GM12878 (cell line): ENCODE results near the gene BIK. TPM values are rescaled to one million over a fixed set of nuclear protein-coding genes. Genes with fewer than 3 reads are reported as not detected.

Source experiments
- ATAC-seq: fragments of 200-7000 bp; cut with Tn5 transposase; 3 replicates; pipeline ENCODE4 v1.9.1; 2020; ENCODE audit warnings: mild to moderate bottlenecking, moderate library complexity
- BruUV-seq: library from RNA; stranded (reverse); fragments of 400-500 nt; replicated peaks from 2 replicates; lab custom pipeline; 2021; lab: Mats Ljungman, UMichigan
- CTCF ChIA-PET: fragments of 300-600 bp; sonication (Branson Sonifier 250); formaldehyde crosslinking; extraction: SDS; loops from one replicate; lab custom pipeline; 2021; ENCODE audit warnings: inconsistent platforms; lab: Yijun Ruan, JAX
- POLR2A ChIA-PET: fragments of 350-600 bp; formaldehyde crosslinking; extraction: SDS; loops from one replicate; lab custom pipeline; 2021; ENCODE audit warnings: inconsistent platforms; lab: Charles Lee
- RAD21 ChIA-PET: fragments of 300-600 bp; sonication (Branson Sonifier 250); formaldehyde crosslinking; loops from one replicate; lab custom pipeline; 2023; ENCODE audit warnings: antibody characterized with exemption; ENCODE audit not compliant: unreplicated experiment; lab: Charles Lee
- SMC1A ChIA-PET: fragments of 300-600 bp; sonication (Branson Sonifier 250); formaldehyde crosslinking; loops from one replicate; lab custom pipeline; 2023; ENCODE audit not compliant: unreplicated experiment, uncharacterized antibody; lab: Charles Lee
- DNase-seq: peaks from one replicate; pipeline ENCODE4 v3.0.0-alpha.2; 2011; ENCODE audit warnings: low read depth, low spot score
- FAIRE-seq: peaks from 3 replicates; lab custom pipeline; 2011; peaks lifted over from hg19 to GRCh38; lab: Jason Lieb, UNC
- H2AFZ ChIP-seq: 2 replicates; pipeline ENCODE4 v1.6.0; 2011; ENCODE audit warnings: low read depth, low read length, control low read depth; ENCODE audit not compliant: control insufficient read depth
- H3K27ac ChIP-seq: 2 replicates; pipeline ENCODE4 v1.5.1; 2011; ENCODE audit warnings: control low read depth; ENCODE audit not compliant: control insufficient read depth, insufficient read depth
- H3K27me3 ChIP-seq, 2 experiments: replicated peaks in 1 of 2; 2 replicates each; pipeline versions ENCODE4 v1.6.0 to v1.6.1; 2011; ENCODE audit warnings: low read length in 1 of 2; ENCODE audit not compliant: control insufficient read depth in 2 of 2, insufficient read depth in 2 of 2
- H3K36me3 ChIP-seq, 2 experiments: 2 replicates each; pipeline ENCODE4 v1.5.1; 2011; ENCODE audit warnings: low read length in 1 of 2; ENCODE audit not compliant: control insufficient read depth in 2 of 2, insufficient read depth in 2 of 2
- H3K4me1 ChIP-seq: 2 replicates; pipeline ENCODE4 v1.6.1; 2011; ENCODE audit warnings: mild to moderate bottlenecking, low read length, moderate library complexity, mixed read lengths; ENCODE audit not compliant: control insufficient read depth, insufficient read depth
- H3K4me2 ChIP-seq: 2 replicates; pipeline ENCODE4 v1.6.0; 2011; ENCODE audit warnings: control low read depth; ENCODE audit not compliant: control insufficient read depth, insufficient read depth
- H3K4me3 ChIP-seq: fragments of 200-600 bp; sonication (generic); 2 replicates; pipeline ENCODE4 v1.5.1; 2016
- H3K79me2 ChIP-seq: 2 replicates; pipeline ENCODE4 v1.6.0; 2011; ENCODE audit warnings: low read length; ENCODE audit not compliant: control insufficient read depth, insufficient read depth
- H3K9ac ChIP-seq: 2 replicates; pipeline ENCODE4 v1.8.0; 2011; ENCODE audit warnings: low read length, control low read depth, mixed read lengths; ENCODE audit not compliant: control insufficient read depth, insufficient read depth
- H3K9me3 ChIP-seq: replicated peaks from 3 replicates; pipeline ENCODE4 v1.5.1; 2011; ENCODE audit warnings: mild to moderate bottlenecking, low read length; ENCODE audit not compliant: control insufficient read depth, insufficient read depth
- H4K20me1 ChIP-seq: 2 replicates; pipeline ENCODE4 v1.6.0; 2011; ENCODE audit not compliant: control insufficient read depth, insufficient read depth
- EED ChIP-seq: sonication (generic); IDR thresholded peaks from 2 replicates; pipeline ENCODE4 v1.6.1; 2016; ENCODE audit warnings: antibody characterized with exemption, low read depth
- HSF1 ChIP-seq: fragments of 150-350 bp; IDR thresholded peaks from 2 replicates; pipeline ENCODE4 v1.6.1; 2014; ENCODE audit warnings: mild to moderate bottlenecking, low read depth, low read length
- JUNB ChIP-seq: IDR thresholded peaks from 2 replicates; pipeline ENCODE4 v1.6.1; 2016; ENCODE audit warnings: antibody characterized with exemption, mild to moderate bottlenecking
- MTA3 ChIP-seq: IDR thresholded peaks from 2 replicates; pipeline ENCODE4 v1.6.1; 2012; ENCODE audit warnings: low read length, inconsistent platforms, borderline replicate concordance
- MYC ChIP-seq: IDR thresholded peaks from 2 replicates; pipeline ENCODE4 v1.6.1; 2011; ENCODE audit warnings: mild to moderate bottlenecking, low read length, moderate library complexity, inconsistent platforms; ENCODE audit not compliant: insufficient read depth, insufficient replicate concordance, insufficient read length, severe bottlenecking
- NBN ChIP-seq: fragments of 450-650 bp; IDR thresholded peaks from 2 replicates; pipeline ENCODE4 v1.6.1; 2016
- RUNX3 ChIP-seq: IDR thresholded peaks from 2 replicates; pipeline ENCODE4 v1.6.1; 2012; ENCODE audit warnings: low read length, inconsistent platforms
- STAT3 ChIP-seq: IDR thresholded peaks from 2 replicates; pipeline ENCODE4 v1.6.1; 2011; ENCODE audit warnings: low read depth, low read length, improper control_type of control experiment
- WGBS: methylation state at CpG from one replicate; pipeline ENCODE4 v1.1.6; 2016; ENCODE audit warnings: low lambda C conversion rate; ENCODE audit not compliant: insufficient replicate concordance, insufficient coverage; ENCODE audit errors: missing lambda C conversion rate; 5-methylcytosine and 5-hydroxymethylcytosine counted together
- in situ Hi-C: fragments of 300-500 bp; cut with MboI; formaldehyde crosslinking; loops from 9 replicates; pipeline ENCODE4 v1.14.3; 2018; ENCODE audit warnings: mixed read lengths
- intact Hi-C: fragments of 100-400 bp; cut with micrococcal nuclease; formaldehyde crosslinking; loops from one replicate; pipeline ENCODE4 v1.14.2; 2022; ENCODE audit not compliant: unreplicated experiment
- polyA plus RNA-seq, 11 experiments: library from polyadenylated mRNA; depleted of rRNA in 4 of 11; unstranded in 6 of 11; stranded (reverse) in 5 of 11; fragments of >200 nt; fragmentation: Nextera tagmentation in 4 of 11; fragmentation: Illumina TruSeq in 1 of 11; extraction: Ambion mirVana in 4 of 11; extraction: Trizol in 1 of 11; gene quantifications; 1 replicate in 1 of 11; 2 replicates in 10 of 11; pipeline versions ENCODE4 v1.2.1 to v1.2.3, GENCODE V29; 2011 to 2016; ENCODE audit warnings: inconsistent platforms in 2 of 11, missing spikeins in 2 of 11, low read depth in 1 of 11
- total RNA-seq, 4 experiments: library from RNA; depleted of rRNA in 3 of 4; stranded (reverse); fragments of >200 nt in 3 of 4; fragmentation: Illumina TruSeq in 1 of 4; extraction: Trizol in 1 of 4; gene quantifications; 2 replicates each; pipeline versions ENCODE4 v1.2.1 to v1.2.3, GENCODE V29; 2013 to 2021
- TF ChIP-seq, protein P1 (sequence below): IDR thresholded peaks from 2 replicates; pipeline ENCODE4 v1.6.1; 2012; ENCODE audit warnings: improper control_type of control experiment, low read depth, low read length; ENCODE audit not compliant: insufficient replicate concordance

BIK gene
- total and polyA plus RNA-seq, 10 of the 15 experiments (the other 5 are each of a cell fraction or from before 2014, with no cell fraction given): 0.33 to 9.8 (median 3.9) TPM

- ChIA-PET CTCF (no interaction called here), SMC1A (interaction anchor here (0.7 kb wide), 1 partner anchor 36 kb away, joined by 3 read pairs; no protein-coding TSS in a partner anchor), RAD21 (no interaction called here), POLR2A (no interaction called here)
- H2AFZ ChIP-seq: no peak overlapping the region
- peak; percentile 24; the same call in 1 of the 2 replicates for TF ChIP-seq RUNX3
- no peak for TF ChIP-seq STAT3
- DNase-seq: no peak
- peaks cover 36% of the 10 kb centered on the region for H3K4me1 ChIP-seq
- no TSS peak for BruUV-seq
- FAIRE-seq: no peak
- no peaks in the 10 kb centered on the region for H3K79me2 ChIP-seq
- no peaks in the 10 kb centered on the region for H3K9me3 ChIP-seq
- no peaks in the 10 kb centered on the region for H4K20me1 ChIP-seq
- in situ Hi-C loops (no loop called here), intact Hi-C loops (no loop called here)
- H3K9ac ChIP-seq: no peak overlapping the region
- H3K36me3 ChIP-seq: no peaks in the 10 kb centered on the region
- WGBS: 51% methylated on average over 5 of the region's 5 CpGs
- H3K27me3 ChIP-seq: no peaks in the 10 kb centered on the region
- H3K27ac ChIP-seq: no peak overlapping the region
- H3K4me2 ChIP-seq: no peak overlapping the region
- peak; percentile 36; the same call in 2 of the 3 replicates for ATAC-seq
- H3K4me3 ChIP-seq: no peak overlapping the region
Measured at GRCh38 chr22:43126501-43127165, 16.1 kb downstream of the BIK start.

GRCh38 chr22:43127166-43127908 lies 16.8 kb downstream of the BIK start:
- SMC1A ChIA-PET: interaction anchor here (0.7 kb wide), 1 partner anchor 8 kb away, joined by 3 read pairs; no protein-coding TSS in a partner anchor
- no peaks in the 10 kb centered on the region for H3K27me3 ChIP-seq
- in situ Hi-C loops (no loop called here), intact Hi-C loops (no loop called here)
- no peak overlapping the region for H3K4me2 ChIP-seq
- H4K20me1 ChIP-seq: no peaks in the 10 kb centered on the region
- ATAC-seq (no peak), DNase-seq (no peak), FAIRE-seq (no peak)
- no peaks in the 10 kb centered on the region for H3K36me3 ChIP-seq
- CTCF ChIA-PET: no interaction called here
- H3K27ac ChIP-seq: no peak overlapping the region
- H3K79me2 ChIP-seq: no peaks in the 10 kb centered on the region
- POLR2A ChIA-PET: no interaction called here
- no peak overlapping the region for H3K9ac ChIP-seq
- no peaks in the 10 kb centered on the region for H3K9me3 ChIP-seq
- no peak overlapping the region for H3K4me3 ChIP-seq
- H3K4me1 ChIP-seq: peaks cover 31% of the 10 kb centered on the region
- no TSS peak for BruUV-seq
- no peak overlapping the region for H2AFZ ChIP-seq
- RAD21 ChIA-PET: no interaction called here
- 80% methylated on average over 17 of the region's 17 CpGs for WGBS
- no peak for TF ChIP-seq HSF1
- no peak for TF ChIP-seq NBN
- TF ChIP-seq EED: no peak; the same call in 1 of the 2 replicates
- TF ChIP-seq MYC: no peak
- no peak for TF ChIP-seq JUNB
- no peak for TF ChIP-seq MTA3
- TF ChIP-seq, protein P1, sequence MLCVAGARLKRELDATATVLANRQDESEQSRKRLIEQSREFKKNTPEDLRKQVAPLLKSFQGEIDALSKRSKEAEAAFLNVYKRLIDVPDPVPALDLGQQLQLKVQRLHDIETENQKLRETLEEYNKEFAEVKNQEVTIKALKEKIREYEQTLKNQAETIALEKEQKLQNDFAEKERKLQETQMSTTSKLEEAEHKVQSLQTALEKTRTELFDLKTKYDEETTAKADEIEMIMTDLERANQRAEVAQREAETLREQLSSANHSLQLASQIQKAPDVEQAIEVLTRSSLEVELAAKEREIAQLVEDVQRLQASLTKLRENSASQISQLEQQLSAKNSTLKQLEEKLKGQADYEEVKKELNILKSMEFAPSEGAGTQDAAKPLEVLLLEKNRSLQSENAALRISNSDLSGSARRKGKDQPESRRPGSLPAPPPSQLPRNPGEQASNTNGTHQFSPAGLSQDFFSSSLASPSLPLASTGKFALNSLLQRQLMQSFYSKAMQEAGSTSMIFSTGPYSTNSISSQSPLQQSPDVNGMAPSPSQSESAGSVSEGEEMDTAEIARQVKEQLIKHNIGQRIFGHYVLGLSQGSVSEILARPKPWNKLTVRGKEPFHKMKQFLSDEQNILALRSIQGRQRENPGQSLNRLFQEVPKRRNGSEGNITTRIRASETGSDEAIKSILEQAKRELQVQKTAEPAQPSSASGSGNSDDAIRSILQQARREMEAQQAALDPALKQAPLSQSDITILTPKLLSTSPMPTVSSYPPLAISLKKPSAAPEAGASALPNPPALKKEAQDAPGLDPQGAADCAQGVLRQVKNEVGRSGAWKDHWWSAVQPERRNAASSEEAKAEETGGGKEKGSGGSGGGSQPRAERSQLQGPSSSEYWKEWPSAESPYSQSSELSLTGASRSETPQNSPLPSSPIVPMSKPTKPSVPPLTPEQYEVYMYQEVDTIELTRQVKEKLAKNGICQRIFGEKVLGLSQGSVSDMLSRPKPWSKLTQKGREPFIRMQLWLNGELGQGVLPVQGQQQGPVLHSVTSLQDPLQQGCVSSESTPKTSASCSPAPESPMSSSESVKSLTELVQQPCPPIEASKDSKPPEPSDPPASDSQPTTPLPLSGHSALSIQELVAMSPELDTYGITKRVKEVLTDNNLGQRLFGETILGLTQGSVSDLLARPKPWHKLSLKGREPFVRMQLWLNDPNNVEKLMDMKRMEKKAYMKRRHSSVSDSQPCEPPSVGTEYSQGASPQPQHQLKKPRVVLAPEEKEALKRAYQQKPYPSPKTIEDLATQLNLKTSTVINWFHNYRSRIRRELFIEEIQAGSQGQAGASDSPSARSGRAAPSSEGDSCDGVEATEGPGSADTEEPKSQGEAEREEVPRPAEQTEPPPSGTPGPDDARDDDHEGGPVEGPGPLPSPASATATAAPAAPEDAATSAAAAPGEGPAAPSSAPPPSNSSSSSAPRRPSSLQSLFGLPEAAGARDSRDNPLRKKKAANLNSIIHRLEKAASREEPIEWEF: no peak
